GM12865 (cell line): ENCODE results near the gene SLC9A9.

ENCODE experiments used
- DNase-seq: peaks from one replicate; pipeline ENCODE4 v3.0.0; 2010; ENCODE audit warnings: low read depth
- H3K4me3 ChIP-seq: 2 replicates; pipeline ENCODE4 v1.5.1; 2011; ENCODE audit warnings: mild to moderate bottlenecking, low read depth, low read length, control low read depth
- TF ChIP-seq, protein P1 (sequence below): IDR thresholded peaks from 2 replicates; pipeline ENCODE4 v1.5.1; 2011; ENCODE audit warnings: low read length, control low read depth, low read depth, inconsistent platforms; ENCODE audit not compliant: insufficient read depth; ENCODE audit errors: missing control alignments

Gene SLC9A9

DNA sequence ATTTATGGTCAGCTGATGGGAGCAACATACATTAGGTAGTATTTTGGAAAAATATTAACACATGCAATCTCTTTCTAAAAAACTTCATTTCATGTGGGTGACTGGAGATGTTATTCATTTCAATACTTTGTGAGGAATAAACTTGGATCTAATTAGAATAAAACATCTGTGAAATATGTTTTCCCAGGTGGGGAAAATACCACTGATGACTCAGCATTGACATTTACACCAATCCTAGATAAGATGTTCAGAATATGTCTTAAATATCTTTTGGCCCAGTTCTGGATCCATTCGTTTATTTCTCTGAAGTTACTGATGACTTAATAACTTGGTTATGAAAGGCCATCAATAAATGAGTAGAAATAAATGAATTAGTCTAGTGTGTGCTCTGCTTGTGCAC lies 481.1 kb downstream of the SLC9A9 start:
- H3K4me3 ChIP-seq = no peak overlapping the region
- no peak for DNase-seq
- TF ChIP-seq, protein P1, sequence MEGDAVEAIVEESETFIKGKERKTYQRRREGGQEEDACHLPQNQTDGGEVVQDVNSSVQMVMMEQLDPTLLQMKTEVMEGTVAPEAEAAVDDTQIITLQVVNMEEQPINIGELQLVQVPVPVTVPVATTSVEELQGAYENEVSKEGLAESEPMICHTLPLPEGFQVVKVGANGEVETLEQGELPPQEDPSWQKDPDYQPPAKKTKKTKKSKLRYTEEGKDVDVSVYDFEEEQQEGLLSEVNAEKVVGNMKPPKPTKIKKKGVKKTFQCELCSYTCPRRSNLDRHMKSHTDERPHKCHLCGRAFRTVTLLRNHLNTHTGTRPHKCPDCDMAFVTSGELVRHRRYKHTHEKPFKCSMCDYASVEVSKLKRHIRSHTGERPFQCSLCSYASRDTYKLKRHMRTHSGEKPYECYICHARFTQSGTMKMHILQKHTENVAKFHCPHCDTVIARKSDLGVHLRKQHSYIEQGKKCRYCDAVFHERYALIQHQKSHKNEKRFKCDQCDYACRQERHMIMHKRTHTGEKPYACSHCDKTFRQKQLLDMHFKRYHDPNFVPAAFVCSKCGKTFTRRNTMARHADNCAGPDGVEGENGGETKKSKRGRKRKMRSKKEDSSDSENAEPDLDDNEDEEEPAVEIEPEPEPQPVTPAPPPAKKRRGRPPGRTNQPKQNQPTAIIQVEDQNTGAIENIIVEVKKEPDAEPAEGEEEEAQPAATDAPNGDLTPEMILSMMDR = no peak

DNA sequence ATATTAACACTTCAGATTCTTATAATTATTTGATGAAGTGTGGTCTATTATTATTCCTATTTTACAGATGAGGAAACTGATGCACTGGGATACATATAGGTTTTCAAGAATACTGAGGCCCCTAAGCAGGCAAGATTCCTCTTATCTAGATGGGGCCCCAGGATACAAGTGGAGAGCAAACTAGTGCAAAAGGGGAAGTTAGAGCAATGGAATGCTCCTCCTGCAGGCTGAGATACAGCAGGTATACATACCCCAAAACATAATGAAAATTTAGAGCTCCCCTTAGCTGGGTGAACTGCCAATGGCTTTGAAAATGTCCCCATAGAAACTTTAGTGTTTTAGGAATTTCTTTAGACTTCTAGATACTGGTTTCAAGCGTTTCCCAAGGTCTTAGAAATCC lies 481.6 kb downstream of the SLC9A9 start:
- H3K4me3 ChIP-seq = no peak overlapping the region
- TF ChIP-seq, protein P1 = no peak
- no peak for DNase-seq

DNA sequence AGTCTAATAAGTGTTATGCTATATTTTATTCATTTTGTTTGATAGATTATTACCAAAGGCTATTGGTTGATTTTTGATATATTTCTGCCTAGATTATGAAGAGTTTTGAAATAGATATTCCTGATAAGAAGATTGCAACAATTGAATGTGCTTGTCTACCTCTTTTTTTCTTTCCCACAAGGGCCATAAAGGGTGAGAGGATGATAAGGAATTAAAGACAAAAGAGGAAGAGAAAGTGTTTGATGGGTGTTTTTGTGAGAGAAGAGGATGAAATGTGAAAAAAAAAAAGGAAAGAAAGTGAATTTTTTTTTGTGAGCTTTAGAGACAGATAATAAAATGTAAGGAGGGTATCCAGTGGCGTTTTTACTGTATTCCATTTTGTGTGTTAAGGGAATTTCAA lies 484.3 kb downstream of the SLC9A9 start:
- no peak overlapping the region for H3K4me3 ChIP-seq
- DNase-seq = no peak
- TF ChIP-seq, protein P1 = no peak

DNA sequence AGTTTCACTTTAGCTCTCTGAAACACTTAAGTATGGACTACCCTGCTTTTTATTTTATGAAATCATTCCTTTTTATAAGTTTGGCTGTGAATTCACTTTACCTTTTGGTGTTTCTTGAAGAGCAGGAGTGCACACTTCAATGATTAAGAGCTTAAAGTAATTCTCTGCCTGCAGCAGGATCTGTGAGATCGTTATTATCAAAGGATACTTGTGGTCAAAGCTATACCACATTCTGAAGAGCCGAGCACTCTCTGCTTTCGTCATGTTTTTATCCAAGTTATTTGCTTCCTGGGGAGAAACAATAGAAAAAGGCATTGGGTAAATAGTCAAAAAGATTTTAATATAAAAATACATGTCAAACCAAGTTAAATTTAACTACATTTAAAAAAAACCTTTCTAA lies 485.0 kb downstream of the SLC9A9 start:
- TF ChIP-seq, protein P1 = no peak
- no peak for DNase-seq
- no peak overlapping the region for H3K4me3 ChIP-seq

DNA sequence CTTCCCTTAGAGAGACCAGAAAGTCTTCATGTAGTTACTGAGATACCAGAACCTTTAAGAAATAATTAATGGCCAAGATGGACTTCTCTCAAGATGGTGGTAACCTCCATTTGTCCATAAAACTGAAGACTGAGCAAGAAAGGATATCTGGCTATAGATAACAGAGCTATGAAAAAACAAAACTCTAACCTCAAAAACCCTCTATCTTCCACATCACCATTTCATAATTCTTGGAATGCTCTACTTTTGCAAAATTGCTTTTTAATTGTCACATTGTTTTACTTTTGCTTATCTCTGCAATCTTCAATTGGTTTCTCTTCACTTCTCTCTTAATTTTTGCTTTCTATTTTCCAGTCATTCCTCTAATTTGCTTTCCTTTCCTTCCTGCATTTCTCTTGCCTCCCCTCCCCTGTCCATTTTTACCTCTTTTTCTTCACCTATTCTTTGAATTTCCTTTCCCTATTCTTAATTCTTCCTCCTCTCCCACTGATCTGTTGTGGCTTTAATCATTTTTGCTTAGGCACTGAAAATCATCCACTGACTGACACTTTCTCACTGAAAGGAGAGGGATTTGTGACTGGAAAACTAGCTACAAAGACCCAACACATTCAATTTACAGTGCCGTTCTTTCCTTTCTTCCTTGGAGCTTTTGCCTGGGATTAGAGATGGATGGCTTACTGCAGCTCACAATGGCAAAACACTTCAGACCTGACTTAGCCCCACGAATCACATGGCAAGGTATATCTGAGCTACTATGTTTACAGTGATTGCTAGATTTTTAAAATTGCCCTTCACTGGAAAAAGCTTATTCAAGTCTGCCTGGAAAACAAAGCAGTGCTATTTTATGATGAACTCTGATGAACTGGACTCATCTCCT lies 485.9 kb downstream of the SLC9A9 start:
- no peak for DNase-seq
- H3K4me3 ChIP-seq = no peak overlapping the region
- TF ChIP-seq, protein P1 = no peak

DNA sequence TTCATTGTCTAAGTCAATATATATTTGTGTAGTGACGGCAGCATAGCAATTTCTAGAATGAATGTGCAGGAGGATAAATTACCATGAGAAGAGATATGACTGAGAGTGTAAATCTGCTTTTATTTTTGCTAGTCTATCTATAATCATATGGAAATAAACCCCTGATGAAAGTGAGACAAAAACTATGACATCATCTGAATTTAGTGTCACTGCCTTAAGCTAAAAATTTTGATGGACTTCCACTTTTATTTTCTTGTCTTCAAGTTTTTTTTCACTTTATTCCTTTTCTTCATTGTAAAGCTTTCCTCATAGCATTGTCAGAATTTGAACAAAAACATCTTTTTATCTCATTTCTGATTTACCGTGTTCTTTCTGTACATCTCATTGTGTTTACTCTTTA lies 486.7 kb downstream of the SLC9A9 start:
- no peak overlapping the region for H3K4me3 ChIP-seq
- no peak for DNase-seq
- TF ChIP-seq, protein P1 = no peak

DNA sequence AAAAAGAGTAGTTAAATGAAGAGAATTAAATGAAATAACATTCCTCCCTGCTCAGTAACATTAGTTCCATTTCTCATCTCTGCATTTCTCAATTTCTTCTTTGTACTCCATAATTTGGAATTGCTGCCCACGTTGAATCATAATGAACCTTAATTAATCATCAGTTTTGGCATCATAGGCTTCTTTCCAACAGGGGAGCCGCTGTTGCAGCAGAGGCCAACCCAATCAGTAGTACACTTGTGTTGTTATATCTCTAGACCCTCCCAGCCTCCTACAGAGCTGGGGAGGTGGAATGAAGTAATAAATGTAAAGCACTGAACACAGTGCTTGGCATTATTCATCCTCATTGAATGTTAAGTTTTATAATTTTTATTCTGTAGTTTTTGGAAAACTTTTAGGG lies 488.0 kb downstream of the SLC9A9 start:
- no peak overlapping the region for H3K4me3 ChIP-seq
- TF ChIP-seq, protein P1 = no peak
- no peak for DNase-seq
